Islet of Langerhans (tissue), 1 donor: Measurements from ENCODE around the gene GOLGA2.
"Not testable (repeated sequence)": the region's sequence is repeated elsewhere in the genome, so short reads cannot be mapped to it uniquely, and the experiment has no call there.

Experiments used
- FAIRE-seq: peaks from one replicate; lab custom pipeline; 2011; peaks lifted over from hg19 to GRCh38; lab: Jason Lieb, UNC

Gene GOLGA2

GRCh38 chr9:128288273-128289004 lies 12.6 kb upstream of the GOLGA2 start:
- no peak for FAIRE-seq

DNA sequence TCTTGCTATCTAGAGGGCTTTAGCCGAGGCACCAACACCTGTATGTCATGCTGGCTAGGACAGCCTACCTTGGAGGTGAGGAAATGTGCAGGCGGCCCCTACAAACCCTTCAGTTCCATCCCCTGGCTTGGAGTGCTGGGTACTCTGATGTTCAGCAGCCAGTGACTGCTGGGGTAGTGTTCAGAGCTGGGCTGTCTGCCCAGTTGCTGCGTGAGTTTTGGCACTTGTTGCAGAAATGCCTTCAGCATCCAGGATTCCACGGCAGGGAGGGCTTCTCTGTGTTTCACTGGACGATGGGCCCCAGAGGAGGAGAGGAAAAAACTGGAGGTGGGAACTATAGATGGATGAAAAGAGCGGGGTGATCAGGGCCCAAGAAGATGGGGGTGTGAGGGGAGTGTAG lies 10.6 kb upstream of the GOLGA2 start:
- no peak for FAIRE-seq

GRCh38 chr9:128285033-128285784 lies 9.4 kb upstream of the GOLGA2 start:
- no peak for FAIRE-seq

GRCh38 chr9:128282500-128282899 lies 6.7 kb upstream of the GOLGA2 start:
- FAIRE-seq = no peak

GRCh38 chr9:128280084-128280622 lies 4.3 kb upstream of the GOLGA2 start:
- FAIRE-seq = no peak

DNA sequence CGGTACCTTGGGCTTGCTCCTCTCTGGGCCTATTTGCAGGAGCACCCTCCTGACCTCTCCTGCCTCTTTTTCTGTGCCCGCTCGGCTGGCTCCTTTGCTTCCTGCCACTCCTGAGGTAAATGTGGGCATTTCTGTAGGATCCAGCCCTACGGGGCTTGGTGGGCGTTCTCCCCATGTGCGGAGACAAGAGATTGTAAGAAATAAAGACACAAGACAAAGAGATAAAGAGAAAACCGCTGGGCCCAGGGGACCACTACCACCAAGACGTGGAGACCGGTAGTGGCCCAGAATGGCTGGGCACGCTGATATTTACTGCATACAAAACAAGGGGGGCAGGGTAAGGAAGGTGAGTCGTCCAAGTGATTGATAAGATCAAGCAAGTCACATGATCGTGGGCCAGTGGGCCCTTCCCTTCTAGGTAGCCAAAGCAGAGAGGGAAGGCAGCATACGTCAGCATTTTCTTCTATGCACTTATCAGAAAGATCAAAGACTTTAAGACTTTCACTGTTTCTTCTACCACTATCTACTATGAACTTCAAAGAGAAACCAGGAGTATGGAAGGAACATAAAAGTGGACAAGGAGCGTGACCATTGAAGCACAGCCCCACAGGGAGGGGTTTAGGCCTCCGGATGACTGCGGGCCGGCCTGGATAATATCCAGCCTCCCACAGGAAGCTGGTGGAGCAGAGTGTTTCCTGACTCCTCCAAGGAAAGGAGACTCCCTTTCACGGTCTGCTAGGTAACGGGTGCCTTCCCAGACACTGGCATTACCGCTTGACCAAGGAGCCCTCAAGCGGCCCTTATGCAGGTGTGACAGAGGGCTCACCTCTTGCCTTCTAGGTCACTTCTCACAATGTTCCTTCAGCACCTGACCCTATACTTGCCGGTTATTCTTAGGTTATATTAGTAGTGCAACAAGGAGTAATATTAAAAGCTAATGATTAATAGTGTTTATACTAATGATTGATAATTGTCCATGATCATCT lies 3.6 kb upstream of the GOLGA2 start:
- not testable (repeated sequence) for FAIRE-seq

GRCh38 chr9:128276574-128277270 lies 915 bp upstream of the GOLGA2 start:
- no peak for FAIRE-seq

- no peak for FAIRE-seq
These were observed 284 bp upstream of the GOLGA2 start, which contains the start of gene SWI5 for GRCh38 chr9:128276008-128276573. Gene SWI5, plus strand, starts transcription at chr9:128276276.

DNA sequence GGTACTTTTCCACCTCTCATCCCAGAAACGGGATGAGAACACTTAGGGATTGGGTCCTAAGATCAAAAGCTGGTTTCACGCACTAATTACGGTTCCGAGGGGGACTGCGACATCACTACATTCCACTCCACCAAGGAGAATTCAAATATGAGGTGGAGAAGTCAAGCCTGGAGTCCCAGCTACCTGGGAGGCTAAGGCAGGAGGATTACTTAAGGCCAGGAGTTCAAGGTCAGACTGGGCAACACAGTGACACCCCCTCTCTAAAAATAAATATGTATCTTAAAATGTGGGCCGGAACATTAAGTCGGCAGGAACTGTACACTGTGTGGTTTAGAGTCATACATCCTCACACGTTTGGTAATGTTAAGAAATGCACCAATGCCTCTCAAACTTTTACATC lies 1.6 kb downstream of the GOLGA2 start:
- FAIRE-seq = no peak

DNA sequence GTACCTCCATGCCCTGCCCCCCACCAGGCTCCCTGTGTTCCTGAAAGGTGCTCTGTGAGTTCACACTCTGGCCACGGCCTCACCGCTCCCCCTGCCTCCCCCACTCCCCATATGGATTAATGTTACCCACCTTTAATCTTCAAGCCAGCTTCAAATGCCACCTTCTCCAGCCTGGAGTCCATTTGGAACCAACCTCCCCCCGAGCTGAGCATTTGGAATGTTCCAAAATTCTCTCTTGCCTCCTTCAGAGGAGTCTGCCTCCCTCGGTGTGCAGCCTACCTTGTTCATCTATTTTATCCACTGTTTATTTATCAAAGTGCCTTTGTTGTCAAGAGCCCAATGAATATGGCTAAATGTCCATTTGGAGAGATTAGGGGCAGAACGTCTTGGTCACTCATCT lies 4.3 kb downstream of the GOLGA2 start:
- FAIRE-seq = no peak

DNA sequence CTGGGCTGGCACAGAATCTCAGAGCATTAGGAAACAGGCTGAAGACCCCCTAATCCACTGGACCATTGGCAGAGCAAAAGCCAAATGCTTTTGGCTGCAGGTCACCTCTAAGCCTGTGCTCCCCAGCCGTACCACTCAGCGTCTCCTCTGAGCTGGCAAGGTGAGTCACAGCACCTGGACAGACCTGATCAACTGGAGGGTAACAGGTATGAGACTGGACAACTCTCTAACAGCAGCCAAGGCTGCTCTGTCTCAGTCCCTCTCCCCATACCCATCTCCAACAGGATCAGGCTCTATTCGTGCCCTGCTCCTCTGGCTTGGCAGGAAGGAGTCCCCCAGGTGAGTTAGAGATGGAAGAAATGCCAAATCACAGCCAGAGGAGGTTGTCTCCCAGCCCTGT lies 4.7 kb downstream of the GOLGA2 start:
- no peak for FAIRE-seq

GRCh38 chr9:128266868-128267590 lies 8.8 kb downstream of the GOLGA2 start:
- no peak for FAIRE-seq

DNA sequence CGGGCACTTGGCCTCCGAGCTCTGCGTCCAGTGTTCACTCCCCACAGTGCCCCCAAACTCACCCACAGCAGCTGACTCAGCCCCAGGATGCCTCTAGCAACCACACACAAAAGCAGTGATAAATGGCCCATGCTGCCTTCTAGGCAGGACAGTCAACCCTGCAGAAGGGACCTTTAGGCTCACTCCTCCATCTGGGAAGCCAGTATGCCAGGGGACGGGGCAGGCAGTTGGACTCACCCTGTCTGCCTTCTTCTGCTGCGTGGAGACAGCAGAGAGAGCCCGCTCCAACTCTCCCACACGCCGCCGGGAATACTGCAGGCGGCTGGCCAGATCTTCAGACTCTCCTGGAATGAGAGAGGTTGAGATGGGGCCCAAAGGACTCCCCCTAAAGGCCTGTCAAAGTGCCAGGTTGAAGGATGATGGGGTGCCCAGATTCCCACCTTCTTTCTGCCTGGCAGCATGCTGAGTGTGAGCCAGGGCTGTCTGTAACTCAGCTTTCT lies 10.4 kb downstream of the GOLGA2 start:
- no peak for FAIRE-seq

- FAIRE-seq = no peak
These were observed 13.1 kb downstream of the GOLGA2 start for GRCh38 chr9:128262687-128263086.

GRCh38 chr9:128260340-128260739 lies 15.5 kb downstream of the GOLGA2 start:
- no peak for FAIRE-seq

DNA sequence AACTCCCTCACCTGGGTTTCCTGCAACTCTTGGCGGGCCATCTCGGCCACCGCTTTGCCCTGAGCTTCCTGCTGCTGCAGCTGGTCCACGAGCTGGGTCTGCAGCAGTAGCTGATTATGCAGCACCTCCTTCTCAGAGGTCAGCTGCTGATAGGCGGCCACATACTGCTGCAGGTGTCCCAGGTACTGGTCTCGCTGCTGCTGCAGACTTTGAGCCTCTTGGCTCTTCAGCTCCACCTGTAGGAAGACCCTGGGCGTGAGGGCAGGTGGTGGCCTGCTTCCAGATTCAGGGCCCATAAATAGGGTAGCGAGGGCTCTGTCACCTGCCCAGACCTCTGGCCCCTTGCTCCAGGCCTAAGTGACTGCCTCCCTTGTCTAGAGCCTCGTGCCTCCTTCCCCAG lies 16.7 kb downstream of the GOLGA2 start:
- FAIRE-seq = no peak

DNA sequence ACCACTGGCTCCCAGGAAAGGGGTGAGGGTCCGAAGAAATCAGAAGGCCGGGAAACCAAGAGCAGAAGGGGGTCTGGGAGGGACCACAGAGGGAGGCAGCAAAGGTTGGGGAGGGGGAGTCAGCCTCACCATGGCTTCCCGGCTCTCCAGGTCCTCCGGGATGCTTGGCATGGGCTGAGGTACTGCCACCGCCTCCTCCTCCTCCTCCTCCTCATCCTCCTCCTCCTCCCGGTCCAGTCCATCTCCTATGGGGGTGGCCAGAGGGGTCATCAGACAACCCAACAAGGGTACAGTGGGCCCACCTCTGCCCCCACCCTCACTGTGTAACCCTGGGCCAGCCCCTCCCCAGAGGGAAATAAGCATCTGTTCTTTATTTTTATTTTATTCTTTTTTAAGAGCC lies 17.5 kb downstream of the GOLGA2 start:
- no peak for FAIRE-seq

- FAIRE-seq = no peak
These were observed 17.9 kb downstream of the GOLGA2 start for GRCh38 chr9:128257907-128258306.

DNA sequence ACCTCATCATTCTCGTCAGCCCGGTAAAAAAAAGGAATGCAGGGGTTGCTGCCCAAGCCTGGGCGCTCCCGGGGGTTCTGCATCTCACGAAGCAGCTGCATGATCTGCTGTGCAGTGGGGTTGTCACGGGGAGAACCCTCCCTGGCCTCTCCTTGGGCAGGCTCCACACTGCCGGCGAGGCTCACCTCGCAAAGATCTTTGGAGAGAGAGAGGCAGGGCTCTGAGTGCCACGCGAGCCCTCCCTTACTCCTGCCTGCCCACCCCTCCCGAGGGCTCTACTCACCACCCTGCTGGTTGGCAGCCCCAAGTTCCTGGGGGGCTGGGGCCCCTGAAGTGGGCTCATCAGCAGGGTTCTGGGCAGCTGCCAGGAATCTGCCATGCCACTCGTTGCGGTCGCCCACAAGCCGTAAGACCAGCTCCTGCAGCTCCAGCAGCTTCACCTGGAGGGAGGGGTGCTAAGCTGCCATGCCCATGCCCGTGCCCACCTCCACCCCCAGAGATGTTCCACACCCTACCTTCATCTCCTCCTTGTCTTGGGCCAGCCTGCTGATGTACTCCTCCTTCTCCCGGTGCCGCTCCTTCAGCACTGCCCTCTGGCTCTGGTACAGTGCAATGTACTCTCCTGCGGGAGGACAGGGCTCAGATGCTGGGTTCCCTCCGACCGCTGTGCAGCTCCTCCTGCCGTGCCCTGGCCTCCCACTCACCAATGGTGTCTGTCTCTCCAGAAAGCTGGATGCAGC lies 18.6 kb downstream of the GOLGA2 start:
- no peak for FAIRE-seq
